SK-N-SH treated with all-trans-retinoic acid at 6 μM for 48 hours (cell line): ENCODE results near the gene PPP6R2.

Experiments
- ZC3H10 ChIP-seq: fragments of 250-450 bp; sonication (Bioruptor Pico); IDR thresholded peaks from 2 replicates; pipeline ENCODE4 v1.5.1; 2021; ENCODE audit warnings: mild to moderate bottlenecking, moderate library complexity
- ZFP3 ChIP-seq: fragments of 250-450 bp; sonication (Bioruptor Pico); IDR thresholded peaks from 2 replicates; pipeline ENCODE4 v1.5.0; 2020; ENCODE audit warnings: mild to moderate bottlenecking, moderate library complexity
- ZFP30 ChIP-seq: fragments of 450-650 bp; formaldehyde crosslinking; IDR thresholded peaks from 2 replicates; pipeline ENCODE4 v1.5.0; 2022; ENCODE audit warnings: mild to moderate bottlenecking, moderate library complexity
- ZNF565 ChIP-seq: fragments of 450-650 bp; formaldehyde crosslinking; conservative IDR thresholded peaks from 2 replicates; pipeline ENCODE4 v1.5.0; 2020; ENCODE audit warnings: low read depth, mild to moderate bottlenecking, moderate library complexity
- ZNF70 ChIP-seq: fragments of 450-650 bp; formaldehyde crosslinking; IDR thresholded peaks from 2 replicates; pipeline ENCODE4 v1.5.0; 2020; ENCODE audit warnings: mild to moderate bottlenecking, moderate library complexity
- TF ChIP-seq, protein P1 (sequence below): fragments of 250-450 bp; sonication (Bioruptor Pico); IDR thresholded peaks from 2 replicates; pipeline ENCODE4 v1.8.0; 2020; ENCODE audit warnings: mild to moderate bottlenecking, moderate library complexity, borderline replicate concordance
- TF ChIP-seq, protein P2 (sequence below): fragments of 250-450 bp; sonication (Bioruptor Pico); IDR thresholded peaks from 2 replicates; pipeline ENCODE4 v1.5.1; 2021; ENCODE audit warnings: mild to moderate bottlenecking, moderate library complexity

DNA sequence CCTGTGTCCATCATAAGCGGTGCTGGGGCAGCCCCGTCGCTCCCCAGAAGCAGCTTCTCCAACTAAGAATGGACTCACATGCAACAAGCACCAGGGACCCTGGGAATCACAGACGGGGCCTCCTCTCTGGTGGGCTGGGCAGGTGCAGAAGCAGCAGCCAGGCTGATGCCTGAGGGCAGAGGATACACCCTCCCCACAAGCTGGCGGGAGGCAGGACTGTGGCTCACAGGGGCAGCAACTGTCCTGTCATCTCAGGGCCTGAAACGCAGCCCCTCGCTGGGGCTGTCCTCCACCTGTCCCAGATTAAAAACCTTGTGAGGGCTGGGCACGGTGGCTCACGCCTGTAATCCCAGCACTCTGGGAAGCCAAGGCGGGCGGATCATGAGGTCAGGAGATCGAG lies 134.8 kb downstream of the PPP6R2 start:
- TF ChIP-seq, protein P1, sequence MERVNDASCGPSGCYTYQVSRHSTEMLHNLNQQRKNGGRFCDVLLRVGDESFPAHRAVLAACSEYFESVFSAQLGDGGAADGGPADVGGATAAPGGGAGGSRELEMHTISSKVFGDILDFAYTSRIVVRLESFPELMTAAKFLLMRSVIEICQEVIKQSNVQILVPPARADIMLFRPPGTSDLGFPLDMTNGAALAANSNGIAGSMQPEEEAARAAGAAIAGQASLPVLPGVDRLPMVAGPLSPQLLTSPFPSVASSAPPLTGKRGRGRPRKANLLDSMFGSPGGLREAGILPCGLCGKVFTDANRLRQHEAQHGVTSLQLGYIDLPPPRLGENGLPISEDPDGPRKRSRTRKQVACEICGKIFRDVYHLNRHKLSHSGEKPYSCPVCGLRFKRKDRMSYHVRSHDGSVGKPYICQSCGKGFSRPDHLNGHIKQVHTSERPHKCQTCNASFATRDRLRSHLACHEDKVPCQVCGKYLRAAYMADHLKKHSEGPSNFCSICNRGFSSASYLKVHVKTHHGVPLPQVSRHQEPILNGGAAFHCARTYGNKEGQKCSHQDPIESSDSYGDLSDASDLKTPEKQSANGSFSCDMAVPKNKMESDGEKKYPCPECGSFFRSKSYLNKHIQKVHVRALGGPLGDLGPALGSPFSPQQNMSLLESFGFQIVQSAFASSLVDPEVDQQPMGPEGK (CRISPR knock-in tag): no peak
- TF ChIP-seq ZNF70 (CRISPR knock-in tag) (no peak), ZFP3 (no peak), ZC3H10 (CRISPR knock-in tag) (no peak), ZNF565 (CRISPR knock-in tag) (no peak), ZFP30 (no peak)
- TF ChIP-seq, protein P2, sequence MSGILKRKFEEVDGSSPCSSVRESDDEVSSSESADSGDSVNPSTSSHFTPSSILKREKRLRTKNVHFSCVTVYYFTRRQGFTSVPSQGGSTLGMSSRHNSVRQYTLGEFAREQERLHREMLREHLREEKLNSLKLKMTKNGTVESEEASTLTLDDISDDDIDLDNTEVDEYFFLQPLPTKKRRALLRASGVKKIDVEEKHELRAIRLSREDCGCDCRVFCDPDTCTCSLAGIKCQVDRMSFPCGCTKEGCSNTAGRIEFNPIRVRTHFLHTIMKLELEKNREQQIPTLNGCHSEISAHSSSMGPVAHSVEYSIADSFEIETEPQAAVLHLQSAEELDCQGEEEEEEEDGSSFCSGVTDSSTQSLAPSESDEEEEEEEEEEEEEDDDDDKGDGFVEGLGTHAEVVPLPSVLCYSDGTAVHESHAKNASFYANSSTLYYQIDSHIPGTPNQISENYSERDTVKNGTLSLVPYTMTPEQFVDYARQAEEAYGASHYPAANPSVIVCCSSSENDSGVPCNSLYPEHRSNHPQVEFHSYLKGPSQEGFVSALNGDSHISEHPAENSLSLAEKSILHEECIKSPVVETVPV (CRISPR knock-in tag): no peak
